Esophagus muscularis mucosa (tissue), 4 donors: Measurements from ENCODE around the gene NR5A2.

ENCODE experiments used
- EP300 ChIP-seq: sonication (generic); formaldehyde crosslinking; IDR thresholded peaks from one replicate; pipeline ENCODE4 v1.6.1; 2017; ENCODE audit warnings: antibody characterized with exemption
- POLR2A ChIP-seq: fragments of 450-650 bp; IDR thresholded peaks from one replicate; pipeline ENCODE4 v1.6.1; 2017; ENCODE audit warnings: antibody characterized with exemption, moderate library complexity, mild to moderate bottlenecking, low read depth
- TF ChIP-seq, protein P1 (sequence below), 3 experiments: fragments of 200-600 bp in 2 of 3; fragments of 450-650 bp in 1 of 3; sonication (generic) in 2 of 3; IDR thresholded peaks; one replicate each; pipeline ENCODE4 v1.5.1; 2017 to 2019; ENCODE audit warnings: antibody characterized with exemption in 3 of 3, mild to moderate bottlenecking in 2 of 3, moderate library complexity in 1 of 3

DNA sequence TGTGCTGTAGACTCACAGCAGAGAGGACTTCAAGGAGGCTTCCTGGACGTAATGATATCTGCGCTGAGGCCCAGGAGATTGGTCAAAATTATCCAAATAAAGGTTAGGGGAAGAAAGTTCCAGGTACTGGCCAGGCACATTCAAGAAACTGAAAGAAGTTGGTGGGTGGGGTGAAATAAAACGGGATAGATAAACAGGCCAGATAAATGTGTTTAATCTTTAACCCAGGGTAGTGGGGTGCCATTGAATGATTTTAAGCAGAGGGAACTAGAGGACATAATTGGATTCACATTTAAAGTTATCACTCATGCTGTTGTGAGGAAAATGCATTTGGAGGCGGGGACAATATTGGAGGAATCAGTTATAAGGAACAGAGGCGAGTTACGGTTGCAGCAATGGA, 134.7 kb downstream of the NR5A2 start:
- TF ChIP-seq, protein P1, sequence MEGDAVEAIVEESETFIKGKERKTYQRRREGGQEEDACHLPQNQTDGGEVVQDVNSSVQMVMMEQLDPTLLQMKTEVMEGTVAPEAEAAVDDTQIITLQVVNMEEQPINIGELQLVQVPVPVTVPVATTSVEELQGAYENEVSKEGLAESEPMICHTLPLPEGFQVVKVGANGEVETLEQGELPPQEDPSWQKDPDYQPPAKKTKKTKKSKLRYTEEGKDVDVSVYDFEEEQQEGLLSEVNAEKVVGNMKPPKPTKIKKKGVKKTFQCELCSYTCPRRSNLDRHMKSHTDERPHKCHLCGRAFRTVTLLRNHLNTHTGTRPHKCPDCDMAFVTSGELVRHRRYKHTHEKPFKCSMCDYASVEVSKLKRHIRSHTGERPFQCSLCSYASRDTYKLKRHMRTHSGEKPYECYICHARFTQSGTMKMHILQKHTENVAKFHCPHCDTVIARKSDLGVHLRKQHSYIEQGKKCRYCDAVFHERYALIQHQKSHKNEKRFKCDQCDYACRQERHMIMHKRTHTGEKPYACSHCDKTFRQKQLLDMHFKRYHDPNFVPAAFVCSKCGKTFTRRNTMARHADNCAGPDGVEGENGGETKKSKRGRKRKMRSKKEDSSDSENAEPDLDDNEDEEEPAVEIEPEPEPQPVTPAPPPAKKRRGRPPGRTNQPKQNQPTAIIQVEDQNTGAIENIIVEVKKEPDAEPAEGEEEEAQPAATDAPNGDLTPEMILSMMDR (IDR thresholded peaks at IDR 0.05): no peak
- TF ChIP-seq POLR2A: no peak
- no peak for TF ChIP-seq EP300
